Kidney epithelial cell (primary cell): Measurements from ENCODE around the gene LTBP3. TPM values are rescaled to one million over a fixed set of nuclear protein-coding genes. Genes with fewer than 3 reads are reported as not detected.

Experiments
- DNase-seq: peaks from one replicate; pipeline ENCODE4 v3.0.0-alpha.2; 2010; ENCODE audit warnings: low read depth
- H3K27me3 ChIP-seq: 2 replicates; pipeline ENCODE4 v1.6.0; 2011; ENCODE audit warnings: low read length; ENCODE audit not compliant: control insufficient read depth, insufficient read depth
- H3K36me3 ChIP-seq: 2 replicates; pipeline ENCODE4 v1.5.1; 2011; ENCODE audit warnings: low read length; ENCODE audit not compliant: control insufficient read depth, insufficient read depth
- H3K4me3 ChIP-seq: 2 replicates; pipeline ENCODE4 v1.5.1; 2011; ENCODE audit warnings: low read depth, mild to moderate bottlenecking, control low read depth, low read length
- total RNA-seq: library from RNA; depleted of rRNA; stranded (reverse); fragments of >200 nt; gene quantifications from 2 replicates; pipeline ENCODE4 v1.2.3, GENCODE V29; 2015
- TF ChIP-seq, protein P1 (sequence below): IDR thresholded peaks from 2 replicates; pipeline ENCODE4 v1.5.1; 2011; ENCODE audit warnings: mild to moderate bottlenecking, moderate library complexity, low read length, control low read depth, inconsistent platforms; ENCODE audit not compliant: insufficient read depth, poor library complexity, severe bottlenecking

LTBP3 gene
- total RNA-seq, 1 donor from 2014 or later = 116 TPM

GRCh38 chr11:65574811-65575567 lies 16.8 kb upstream of the LTBP3 start:
- DNase-seq = no peak
- Histone ChIP-seq H3K27me3 (no peaks in the 10 kb centered on the region), H3K36me3 (peaks cover 1% of the 10 kb centered on the region), H3K4me3 (peak overlapping the region; percentile 39)
- TF ChIP-seq, protein P1, sequence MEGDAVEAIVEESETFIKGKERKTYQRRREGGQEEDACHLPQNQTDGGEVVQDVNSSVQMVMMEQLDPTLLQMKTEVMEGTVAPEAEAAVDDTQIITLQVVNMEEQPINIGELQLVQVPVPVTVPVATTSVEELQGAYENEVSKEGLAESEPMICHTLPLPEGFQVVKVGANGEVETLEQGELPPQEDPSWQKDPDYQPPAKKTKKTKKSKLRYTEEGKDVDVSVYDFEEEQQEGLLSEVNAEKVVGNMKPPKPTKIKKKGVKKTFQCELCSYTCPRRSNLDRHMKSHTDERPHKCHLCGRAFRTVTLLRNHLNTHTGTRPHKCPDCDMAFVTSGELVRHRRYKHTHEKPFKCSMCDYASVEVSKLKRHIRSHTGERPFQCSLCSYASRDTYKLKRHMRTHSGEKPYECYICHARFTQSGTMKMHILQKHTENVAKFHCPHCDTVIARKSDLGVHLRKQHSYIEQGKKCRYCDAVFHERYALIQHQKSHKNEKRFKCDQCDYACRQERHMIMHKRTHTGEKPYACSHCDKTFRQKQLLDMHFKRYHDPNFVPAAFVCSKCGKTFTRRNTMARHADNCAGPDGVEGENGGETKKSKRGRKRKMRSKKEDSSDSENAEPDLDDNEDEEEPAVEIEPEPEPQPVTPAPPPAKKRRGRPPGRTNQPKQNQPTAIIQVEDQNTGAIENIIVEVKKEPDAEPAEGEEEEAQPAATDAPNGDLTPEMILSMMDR = no peak

GRCh38 chr11:65574109-65574810 lies 16.1 kb upstream of the LTBP3 start:
- H3K27me3 ChIP-seq = no peaks in the 10 kb centered on the region
- H3K36me3 ChIP-seq = peaks cover 1% of the 10 kb centered on the region
- H3K4me3 ChIP-seq = peak overlapping the region; percentile 21
- TF ChIP-seq, protein P1 = peak; percentile 65
- DNase-seq = peak; percentile 82

- TF ChIP-seq, protein P1 = no peak
- Histone ChIP-seq H3K36me3 (peaks cover 1% of the 10 kb centered on the region), H3K4me3 (peak overlapping the region; percentile 64), H3K27me3 (no peaks in the 10 kb centered on the region)
- no peak for DNase-seq
Measured at GRCh38 chr11:65573391-65574079, 15.4 kb upstream of the LTBP3 start.

GRCh38 chr11:65572356-65573051 lies 14.3 kb upstream of the LTBP3 start, which contains the start of gene FAM89B:
Gene FAM89B, plus strand, starts transcription at chr11:65572538. Its CDS starts 132 bp downstream, at chr11:65572670.
- H3K4me3 ChIP-seq = peak within 1 kb of the TSS; percentile 64
- DNase-seq = no peak
- TF ChIP-seq, protein P1 = no peak

DNA sequence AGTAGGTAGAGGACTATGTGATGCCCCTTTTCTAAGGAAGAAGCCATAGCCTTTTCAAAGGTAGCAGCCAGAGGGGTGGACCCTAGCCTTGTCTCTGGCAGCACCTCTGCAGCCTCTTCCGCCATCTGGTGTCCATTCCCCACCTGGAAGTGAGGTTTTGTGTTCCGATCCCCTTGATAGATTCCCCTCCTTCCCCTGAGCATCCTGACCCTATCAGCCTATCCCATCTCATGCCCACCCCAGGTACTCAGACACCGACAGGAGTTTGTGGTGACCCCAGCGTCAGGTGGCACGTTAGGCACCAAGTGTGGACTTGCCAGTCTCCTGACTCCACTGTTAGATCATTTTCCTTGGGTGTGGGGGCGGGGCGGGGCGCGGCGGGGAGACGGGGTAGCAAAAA lies 13.8 kb upstream of the LTBP3 start:
- peak overlapping the region; percentile 64 for H3K4me3 ChIP-seq
- TF ChIP-seq, protein P1 = peak; percentile 66
- peaks cover 1% of the 10 kb centered on the region for H3K36me3 ChIP-seq
- no peaks in the 10 kb centered on the region for H3K27me3 ChIP-seq
- no peak for DNase-seq

More at GRCh38 chr11:65572356-65573051, 14.3 kb upstream of the LTBP3 start, which contains the start of gene FAM89B:
- no peaks in the 10 kb centered on the region for H3K27me3 ChIP-seq
- H3K36me3 ChIP-seq = peaks cover 1% of the 10 kb centered on the region
